HG03175 (cell line): ENCODE measurements around the gene MLF1.

ENCODE experiments used
- ATAC-seq: cut with Tn5 transposase; IDR thresholded peaks from one replicate; pipeline ENCODE4 v1.9.1; 2021; ENCODE audit warnings: mild to moderate bottlenecking, moderate library complexity; ENCODE audit not compliant: unreplicated experiment

MLF1 gene

GRCh38 chr3:158573714-158574113 is 2.7 kb downstream of the MLF1 start:
- no peak for ATAC-seq

DNA sequence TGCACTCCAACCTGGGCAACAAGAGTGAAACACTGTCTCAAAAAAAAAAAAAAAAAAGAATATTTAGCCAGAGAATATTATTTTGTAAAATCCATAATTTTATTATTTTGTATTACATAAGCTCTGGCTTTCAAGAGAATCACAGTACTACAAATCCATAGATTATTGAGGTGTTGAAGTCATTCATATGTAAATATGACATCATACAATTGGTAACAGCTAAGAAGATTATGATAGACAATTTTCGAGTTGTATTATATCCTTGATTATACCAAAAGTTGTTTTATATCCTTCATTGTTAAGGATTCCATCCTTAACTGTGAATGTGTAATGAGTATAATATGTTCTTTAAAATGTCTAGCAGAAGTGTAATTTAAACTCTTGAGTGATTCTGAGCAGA is 3.7 kb downstream of the MLF1 start:
- ATAC-seq = no peak

GRCh38 chr3:158590223-158590622 is 19.2 kb downstream of the MLF1 start:
- no peak for ATAC-seq

DNA sequence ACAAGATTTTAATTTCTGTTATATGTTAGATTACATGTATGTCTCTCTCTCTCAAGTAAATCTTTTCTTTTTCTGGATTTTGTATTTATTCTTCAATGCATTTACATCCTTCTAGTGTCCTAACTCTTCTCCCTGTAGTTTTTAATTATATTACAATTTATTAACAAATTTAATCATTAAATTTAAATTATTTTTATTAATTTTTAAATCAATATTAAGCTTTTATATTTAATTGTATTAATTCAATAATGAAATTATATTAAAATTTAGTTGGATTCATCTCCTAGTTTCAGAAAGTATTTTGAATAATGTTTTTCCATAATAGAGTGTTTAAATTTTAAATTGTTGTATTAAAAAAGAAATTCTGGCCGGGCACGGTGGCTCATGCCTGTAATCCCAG is 29.8 kb downstream of the MLF1 start:
- no peak for ATAC-seq

DNA sequence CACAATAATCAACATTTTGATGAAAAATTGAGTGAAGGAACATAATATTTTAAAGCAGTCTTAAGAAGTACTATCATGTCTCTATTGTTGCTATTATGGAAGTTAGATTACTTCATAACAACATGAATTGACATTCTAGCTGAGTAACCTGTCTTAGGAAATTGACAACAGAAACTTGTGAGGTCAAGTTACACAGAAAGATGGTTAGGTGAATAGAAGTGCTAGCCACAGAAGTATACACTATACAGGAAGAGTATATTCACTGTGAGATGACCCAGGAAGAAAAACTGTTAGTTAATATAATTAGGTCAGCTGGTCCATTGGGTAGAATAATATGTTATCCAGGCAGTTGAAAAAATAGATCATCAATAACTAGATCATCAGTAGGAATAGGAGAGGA is 31.2 kb downstream of the MLF1 start:
- ATAC-seq = no peak

DNA sequence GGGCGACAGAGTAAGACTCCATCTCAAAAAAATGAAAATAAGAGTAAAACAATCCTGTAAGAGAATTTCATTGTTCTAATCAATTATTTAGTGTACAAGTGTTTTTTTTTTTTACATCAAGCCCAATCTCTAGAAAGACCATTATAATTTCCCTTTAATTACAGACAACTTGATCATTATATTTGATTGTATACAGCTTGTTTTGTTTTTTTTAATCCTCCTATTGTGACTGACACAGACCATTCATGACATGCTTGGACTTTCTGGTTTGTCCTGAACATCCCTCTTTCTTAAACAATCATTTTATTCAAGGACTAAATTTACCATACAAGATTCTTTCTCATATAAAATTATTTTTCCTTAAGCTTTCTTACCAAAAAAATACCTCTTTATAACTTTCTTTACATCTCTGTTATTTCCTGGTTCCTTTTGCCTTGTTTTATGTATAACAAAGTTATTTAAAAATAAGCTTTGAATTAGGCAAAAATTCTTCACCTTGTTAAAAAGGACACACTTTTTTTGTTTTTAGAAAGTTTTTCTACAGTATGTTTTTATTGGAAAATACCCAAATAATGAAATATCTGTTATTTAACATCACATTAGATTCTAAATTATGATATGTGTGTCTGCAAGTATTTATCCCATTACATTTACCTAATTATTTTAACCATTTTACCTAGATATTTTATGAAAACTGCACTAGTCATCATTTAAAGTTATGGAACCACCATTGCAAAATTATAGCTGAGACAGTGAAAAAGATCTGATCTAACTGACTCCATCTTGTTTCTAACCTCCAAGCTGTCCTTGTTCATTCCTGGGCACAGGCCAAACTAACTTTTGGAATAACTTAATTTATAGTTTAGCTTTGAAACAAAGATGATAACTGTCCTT is 47.2 kb downstream of the MLF1 start:
- ATAC-seq = no peak

- ATAC-seq = no peak
Measured at GRCh38 chr3:158625881-158626280, 54.9 kb downstream of the MLF1 start.

DNA sequence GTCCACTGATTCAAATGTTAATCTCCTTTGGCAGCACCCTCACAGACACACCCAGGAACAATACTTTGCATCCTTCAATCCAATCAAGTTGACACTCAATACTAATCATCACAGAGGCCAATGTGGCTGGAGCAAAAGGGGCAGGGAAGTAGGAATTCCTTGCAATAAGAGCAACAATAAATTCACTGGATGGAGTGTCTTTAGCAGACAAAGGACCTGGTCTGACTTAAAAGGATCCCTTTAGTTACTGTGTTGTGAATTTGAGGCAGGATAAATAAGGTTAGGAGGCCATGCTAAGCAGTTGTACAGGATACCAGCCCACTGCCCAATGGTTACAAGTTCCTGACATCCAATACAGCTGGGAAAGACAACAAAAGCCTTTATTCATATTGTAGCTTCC is 61.0 kb downstream of the MLF1 start:
- ATAC-seq = no peak

GRCh38 chr3:158640646-158641045 is 69.7 kb downstream of the MLF1 start:
- no peak for ATAC-seq

- no peak for ATAC-seq
Measured at GRCh38 chr3:158642005-158642404, 71.0 kb downstream of the MLF1 start.

DNA sequence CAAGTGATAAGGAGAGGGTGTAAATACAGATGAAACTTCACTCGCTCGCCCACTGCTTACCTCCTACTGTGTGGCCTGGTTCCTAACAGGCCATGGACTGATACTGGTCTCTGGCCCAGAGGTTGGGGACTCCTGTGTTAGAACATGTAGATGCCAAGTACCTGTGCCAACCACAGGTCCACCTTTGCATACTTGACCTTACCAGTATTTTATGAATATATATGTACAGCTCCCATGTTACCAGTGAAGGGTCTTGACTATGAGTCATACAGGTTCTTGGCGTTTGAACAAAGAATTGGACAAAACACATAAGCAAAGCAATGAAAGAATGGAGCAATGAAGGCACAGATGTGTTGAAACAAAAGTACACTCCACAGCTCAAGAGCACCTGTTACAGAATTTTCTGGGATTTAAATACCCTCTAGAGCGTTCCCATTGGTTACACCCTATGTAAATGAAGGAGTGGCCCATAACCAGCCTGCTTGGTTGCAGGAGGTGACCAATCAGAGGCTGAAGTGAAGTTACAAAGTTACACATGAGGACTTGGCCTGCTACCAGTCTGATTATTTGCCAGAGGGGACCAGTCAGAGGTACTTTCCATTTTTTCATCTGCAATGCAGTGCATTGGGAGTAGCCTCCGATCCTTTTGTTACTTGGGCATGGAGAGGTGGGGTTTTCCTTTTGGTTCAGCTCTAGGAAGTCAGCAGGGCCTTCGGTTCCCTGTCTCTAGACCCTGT is 71.6 kb downstream of the MLF1 start:
- ATAC-seq = no peak

GRCh38 chr3:158644345-158644908 is 73.4 kb downstream of the MLF1 start, which contains the start of gene GFM1:
TSS of gene GFM1 (plus strand) at chr3:158644527. CDS start at chr3:158644635, 108 bp downstream.
- peak; percentile 97 for ATAC-seq

DNA sequence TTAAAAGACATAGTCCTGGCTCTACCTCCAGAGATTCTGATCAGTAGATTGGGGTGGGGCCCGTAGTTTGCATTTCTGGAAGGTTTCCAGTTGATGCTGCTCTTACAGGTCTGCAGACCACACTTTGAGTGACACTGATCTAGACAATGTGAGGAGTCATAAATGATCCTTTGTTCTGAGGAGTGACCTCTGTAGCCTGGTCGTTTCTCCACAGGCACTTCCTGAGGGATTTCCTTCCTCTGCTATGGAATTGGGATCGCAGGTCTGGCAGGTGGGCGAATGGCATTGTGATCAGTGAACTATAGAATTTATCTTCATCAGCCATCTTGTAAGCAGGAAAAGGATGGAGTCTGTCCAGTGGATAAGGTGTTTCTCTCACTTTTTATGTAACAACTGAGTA is 78.8 kb downstream of the MLF1 start:
- ATAC-seq = no peak

DNA sequence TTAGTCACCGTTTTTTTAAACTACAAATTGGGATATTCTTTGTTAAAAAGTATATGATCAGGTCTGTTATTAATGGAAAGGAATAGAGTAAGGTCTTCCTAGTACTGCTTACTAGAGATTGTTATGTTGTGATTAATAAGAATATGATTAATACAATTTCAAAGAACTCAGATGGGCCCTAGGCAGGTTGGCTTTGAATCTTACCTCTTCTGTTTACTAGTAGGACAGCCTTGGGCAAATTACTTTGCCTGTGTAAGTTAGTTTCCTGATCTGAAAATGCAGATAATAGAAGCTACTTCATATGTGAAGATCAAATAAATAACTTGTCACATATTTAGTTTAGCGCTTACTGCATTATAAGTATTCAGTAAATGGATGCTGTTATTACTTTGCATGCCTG is 80.2 kb downstream of the MLF1 start:
- no peak for ATAC-seq

DNA sequence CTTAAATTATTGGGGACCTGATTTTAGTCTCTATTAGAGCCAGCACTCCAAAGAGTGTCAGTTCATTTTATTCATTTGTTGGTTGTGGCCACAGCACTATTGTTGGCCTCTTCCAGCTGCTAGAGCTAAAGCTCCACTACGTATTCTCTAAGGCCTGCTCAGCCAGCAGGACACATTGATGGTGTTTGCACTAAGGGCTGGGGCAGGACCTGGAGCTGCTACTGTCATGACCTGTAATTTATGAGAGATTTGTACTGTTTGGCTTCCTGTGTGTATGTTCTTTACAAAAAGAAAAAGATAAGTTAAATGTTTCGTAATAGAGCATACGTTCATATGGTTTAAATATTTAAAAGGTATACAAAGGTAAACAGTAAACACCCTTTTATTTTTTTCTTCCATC is 81.5 kb downstream of the MLF1 start:
- no peak for ATAC-seq
